Right cardiac atrium (tissue), 5 donors: ENCODE data around the gene SNTA1. TPM values are rescaled to one million over a fixed set of nuclear protein-coding genes. Genes with fewer than 3 reads are reported as not detected.

Experiments used
- polyA plus RNA-seq: library from polyadenylated mRNA; stranded (reverse); fragments of 200-250 nt; gene quantifications from one replicate; pipeline ENCODE4 v1.2.3, GENCODE V29; 2013
- total RNA-seq, 4 donors: library from RNA; stranded (reverse); fragmentation: NEBNext Ultra II Directional; extraction: Animal tissue kit (Norgen Biotek cat#: 25700); gene quantifications; one replicate each; pipeline ENCODE4 v1.2.1, GENCODE V29; 2021
- donor health status: healthy with polysubstance abuse.
- donor health status: DM: no; HTN: yes; CAD: no.
- donor health status: DM: no; HTN: no; CAD: no.
- donor health status: DM: no; HTN: yes; CAD: no; lungs with severe emphysema.
- donor health status: DM: yes; HTN: yes; CAD: no.

SNTA1 gene
- total and polyA plus RNA-seq, 5 donors: 160 to 221 (median 180) TPM

Other genes starting within 250 kb of the SNTA1 start
- not detected for gene BPIFA3, start 226.4 kb downstream of the SNTA1 start, total RNA-seq
- not detected for gene BPIFA3, start 226.4 kb downstream of the SNTA1 start, polyA plus RNA-seq
- gene BPIFA1, start 207.8 kb downstream of the SNTA1 start, total RNA-seq: not detected
- gene BPIFA1, start 207.8 kb downstream of the SNTA1 start, polyA plus RNA-seq: not detected
- not detected for gene BPIFB1, start 160.5 kb downstream of the SNTA1 start, total RNA-seq
- gene BPIFB1, start 160.5 kb downstream of the SNTA1 start, polyA plus RNA-seq: not detected
- gene CDK5RAP1, start 42.2 kb downstream of the SNTA1 start, total RNA-seq: 10 to 100 TPM; 22.4 to 27.0 (median 24.6) TPM
- gene CDK5RAP1, start 42.2 kb downstream of the SNTA1 start, polyA plus RNA-seq: 26.0 TPM
- 10 to 100 TPM; 11.9 to 13.9 (median 12.8) TPM for gene CBFA2T2, start 46.3 kb upstream of the SNTA1 start, total RNA-seq
- gene CBFA2T2, start 46.3 kb upstream of the SNTA1 start, polyA plus RNA-seq: 5.6 TPM
- not detected for gene C20orf144, start 218.6 kb upstream of the SNTA1 start, total RNA-seq
- gene C20orf144, start 218.6 kb upstream of the SNTA1 start, polyA plus RNA-seq: 0.05 TPM
- under 1 TPM; 0.29 to 0.71 (median 0.32) TPM for gene ACTL10, start 223.2 kb upstream of the SNTA1 start, total RNA-seq
- gene ACTL10, start 223.2 kb upstream of the SNTA1 start, polyA plus RNA-seq: 0.27 TPM
- gene NECAB3, start 230.7 kb upstream of the SNTA1 start, total RNA-seq: 10 to 100 TPM; 55.4 to 61.3 (median 57.0) TPM
- gene NECAB3, start 230.7 kb upstream of the SNTA1 start, polyA plus RNA-seq: 57.4 TPM
- gene E2F1, start 242.6 kb upstream of the SNTA1 start, total RNA-seq: 1 to 10 TPM in 2 of 4 donors, under 1 TPM in 2; 0.45 to 2.2 (median 1.0) TPM
- 0.52 TPM for gene E2F1, start 242.6 kb upstream of the SNTA1 start, polyA plus RNA-seq